Measurements from ENCODE around the gene RPS10. TPM values are rescaled to one million over a fixed set of nuclear protein-coding genes. Genes with fewer than 3 reads are reported as not detected.
"Not testable (repeated sequence)": the region's sequence is repeated elsewhere in the genome, so short reads cannot be mapped to it uniquely, and the experiment has no call there.

The RPS10 gene
- total RNA-seq, 1 donor from 2014 or later, result 4,229 TPM

- DNase-seq (ENCODE audit: low read depth), result no peak
- no peak for TF ChIP-seq CTCF (conservative IDR thresholded peaks at IDR 0.05; ENCODE audit: low read depth, low read length)
- H3K4me3 ChIP-seq (ENCODE audit: low read depth, low read length), result no peak overlapping the region
Measured at GRCh38 chr6:34373511-34373910, 52.4 kb downstream of the RPS10 start.

- not testable (repeated sequence) for DNase-seq (ENCODE audit: low read depth); H3K4me3 ChIP-seq (ENCODE audit: low read depth, low read length)
Measured at GRCh38 chr6:34371865-34372264, 54.0 kb downstream of the RPS10 start.

- no peak overlapping the region for H3K4me3 ChIP-seq (ENCODE audit: low read depth, low read length)
- no peak for TF ChIP-seq CTCF (conservative IDR thresholded peaks at IDR 0.05; ENCODE audit: low read depth, low read length)
- DNase-seq (ENCODE audit: low read depth), result no peak
Measured at GRCh38 chr6:34370361-34370760, 55.5 kb downstream of the RPS10 start.

GRCh38 chr6:34369385-34369784, 56.5 kb downstream of the RPS10 start:
- DNase-seq (ENCODE audit: low read depth), result no peak
- no peak overlapping the region for H3K4me3 ChIP-seq (ENCODE audit: low read depth, low read length)
- TF ChIP-seq CTCF (conservative IDR thresholded peaks at IDR 0.05; ENCODE audit: low read depth, low read length), result no peak

Other genes starting within 250 kb of the RPS10 start
- gene HMGA1, start 189.2 kb downstream of the RPS10 start, total RNA-seq, result 949 and 1,351 TPM in 2 replicates
- 16.1 and 43.6 TPM in 2 replicates for gene SMIM29, start 177.1 kb downstream of the RPS10 start, total RNA-seq
- gene NUDT3, start 33.4 kb downstream of the RPS10 start, total RNA-seq, result 12.9 and 16.7 TPM in 2 replicates
- gene PACSIN1, start 40.0 kb upstream of the RPS10 start, total RNA-seq, result 0.07 and 1.9 TPM in 2 replicates
- 0.07 TPM in 1 of 2 replicates, not detected in the other for gene SPDEF, start 130.3 kb upstream of the RPS10 start, total RNA-seq